Raji (cell line): ENCODE data around the gene RPS6KA5.
A peak's percentile ranks its signal among the peaks of the same experiment; 100 is the strongest.

Source experiments
- POLR2A ChIP-seq: IDR thresholded peaks from 2 replicates; pipeline ENCODE4 v1.6.1; 2011; ENCODE audit warnings: low read depth, low read length, control low read depth; ENCODE audit not compliant: insufficient read depth

The RPS6KA5 gene

DNA sequence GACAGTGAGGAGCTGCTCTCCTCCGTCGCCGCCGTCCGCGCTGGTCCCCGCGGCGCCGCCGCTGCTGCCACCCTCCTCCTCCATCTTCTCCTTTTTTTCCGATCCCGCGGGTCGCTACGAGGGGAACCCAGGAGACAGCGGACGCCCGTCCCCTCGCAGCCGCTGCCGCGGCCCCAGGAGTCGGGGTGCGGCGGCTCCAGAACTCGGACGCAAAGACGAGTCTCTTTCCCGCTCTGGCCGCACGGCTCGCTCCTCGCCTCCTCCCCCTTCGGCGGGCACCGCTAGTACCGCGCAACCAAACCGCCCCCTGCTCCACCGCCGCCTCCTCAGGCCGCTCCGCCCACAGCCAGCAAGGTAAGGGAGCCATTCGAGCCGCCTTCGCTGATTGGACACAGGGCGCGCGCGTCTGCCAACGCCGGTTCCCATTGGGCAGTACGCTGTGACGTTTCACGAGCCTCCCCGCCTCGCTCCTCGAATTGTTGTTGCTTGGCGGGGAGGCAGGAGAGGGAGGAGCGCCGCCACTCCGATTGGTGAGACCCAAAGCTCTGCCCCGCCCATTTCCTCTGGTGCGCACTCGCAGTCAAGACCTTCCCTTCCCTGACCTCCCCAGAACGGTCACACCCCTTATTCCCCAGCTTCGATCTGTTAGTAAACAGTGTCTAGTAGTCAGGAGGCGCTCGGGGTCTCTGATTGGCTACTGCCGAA lies at the start of gene RPS6KA5:
Gene RPS6KA5 (minus strand): TSS at position 291 of the 705 bp plus-strand sequence. CDS start 207 bp downstream, at position 84.
- TF ChIP-seq POLR2A = peak; percentile 68

DNA sequence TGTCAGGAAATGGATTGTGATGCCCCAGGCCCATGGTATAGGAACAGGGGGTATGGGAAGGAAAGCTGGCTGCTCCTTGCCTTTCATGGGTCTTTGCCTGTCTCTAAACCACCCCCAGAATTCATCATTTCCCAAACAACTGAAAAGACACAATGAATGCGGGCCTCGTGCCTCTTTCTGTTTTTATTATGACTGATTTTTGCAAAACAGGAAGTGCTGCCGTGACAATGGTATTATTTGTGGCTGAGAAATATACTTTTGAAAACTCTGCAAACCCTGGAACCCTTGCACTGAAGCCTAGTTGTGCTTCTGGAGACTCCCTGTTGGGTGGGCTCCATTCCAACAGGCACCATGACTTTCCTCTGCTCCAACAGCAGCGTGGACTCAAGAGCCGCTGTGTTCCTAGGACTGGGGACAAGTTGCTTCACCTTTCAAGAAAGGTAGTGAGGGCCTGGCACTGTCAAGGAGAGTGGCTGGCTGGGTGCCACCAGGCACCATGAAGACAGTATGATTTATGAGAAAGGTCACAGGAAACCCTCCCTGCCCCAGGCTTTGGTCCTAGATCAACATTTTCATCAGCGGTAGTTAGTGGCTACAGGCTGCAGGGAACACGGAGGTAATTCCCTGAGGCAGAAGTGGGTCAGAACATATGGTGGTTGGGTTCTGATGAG lies 48.6 kb upstream of the RPS6KA5 start:
- no peak for TF ChIP-seq POLR2A

DNA sequence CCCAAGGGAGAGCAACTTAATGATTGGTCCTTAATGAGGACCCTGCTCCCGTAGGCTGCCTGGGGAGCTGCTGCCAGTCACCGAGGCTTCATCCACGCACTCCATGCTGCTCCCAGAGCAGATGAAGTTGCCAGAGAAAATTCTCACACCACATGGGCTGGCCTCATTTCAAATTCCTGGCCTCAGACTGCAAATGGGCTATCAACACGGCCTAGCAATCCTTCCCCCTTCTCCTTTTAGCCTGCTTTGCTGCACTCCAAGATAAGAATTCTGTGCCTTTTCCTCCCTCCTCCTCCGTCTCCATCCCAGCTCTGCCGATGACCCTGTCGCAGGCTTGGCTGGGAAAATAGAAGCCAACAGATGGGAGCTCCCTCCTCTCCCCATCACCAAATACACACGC lies 42.7 kb upstream of the RPS6KA5 start:
- no peak for TF ChIP-seq POLR2A

DNA sequence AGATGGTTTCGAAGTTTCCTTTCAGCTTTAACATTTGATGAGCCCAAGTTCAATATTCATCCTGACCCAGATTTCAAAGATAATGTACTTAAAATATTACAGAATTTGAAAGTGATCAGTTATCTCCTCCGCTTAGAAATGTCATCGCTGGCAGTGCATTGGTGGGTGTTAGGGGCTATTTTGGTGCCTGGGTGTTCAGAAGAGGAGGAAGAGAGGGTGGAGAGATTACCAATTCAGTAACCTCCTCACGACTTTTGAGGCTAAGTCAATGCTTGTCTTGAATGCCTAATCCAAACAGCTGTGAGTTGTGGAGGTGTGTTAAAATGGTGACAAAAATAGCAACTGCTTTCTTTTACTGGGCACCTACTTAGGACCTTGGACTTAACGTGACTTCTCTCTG lies 39.7 kb upstream of the RPS6KA5 start:
- TF ChIP-seq POLR2A = no peak

DNA sequence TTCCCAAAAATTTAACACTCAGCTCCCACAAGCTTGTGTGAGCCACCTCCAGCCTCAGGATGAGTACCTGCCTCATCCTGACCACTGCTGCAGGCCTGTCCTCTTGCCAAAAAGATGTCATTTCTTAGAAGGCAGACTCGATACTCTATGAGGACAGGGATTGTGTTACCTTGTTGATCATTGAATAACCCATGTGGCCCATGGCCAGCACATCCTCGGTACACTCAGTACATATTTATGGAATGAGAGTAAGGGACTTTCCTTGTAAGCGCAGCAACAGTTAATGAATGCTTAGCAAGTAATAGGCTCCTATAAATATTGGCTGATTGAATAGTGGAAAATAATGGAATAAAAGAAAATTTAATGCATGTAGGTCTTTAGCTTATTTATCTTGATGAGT lies 38.1 kb upstream of the RPS6KA5 start:
- TF ChIP-seq POLR2A = no peak

DNA sequence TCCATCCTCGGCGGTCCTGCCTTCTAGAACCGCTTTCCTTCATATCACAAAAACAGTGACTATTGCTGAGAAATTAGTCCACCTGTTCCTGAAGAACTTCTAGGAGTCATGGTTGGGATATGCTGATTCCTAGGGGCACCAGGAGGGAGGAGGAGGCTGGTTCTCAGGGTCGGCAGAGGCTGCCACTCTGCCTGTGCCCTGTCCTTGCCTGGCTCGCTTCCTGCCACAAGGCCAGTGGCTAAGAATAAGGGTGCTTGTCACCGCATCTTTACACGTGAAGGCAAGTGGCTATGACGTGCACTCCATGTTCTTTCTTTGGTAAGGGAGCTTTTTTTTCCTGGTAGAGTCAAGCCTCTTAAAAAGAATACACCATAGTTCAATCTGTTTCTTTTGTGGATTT lies 34.7 kb upstream of the RPS6KA5 start:
- no peak for TF ChIP-seq POLR2A

DNA sequence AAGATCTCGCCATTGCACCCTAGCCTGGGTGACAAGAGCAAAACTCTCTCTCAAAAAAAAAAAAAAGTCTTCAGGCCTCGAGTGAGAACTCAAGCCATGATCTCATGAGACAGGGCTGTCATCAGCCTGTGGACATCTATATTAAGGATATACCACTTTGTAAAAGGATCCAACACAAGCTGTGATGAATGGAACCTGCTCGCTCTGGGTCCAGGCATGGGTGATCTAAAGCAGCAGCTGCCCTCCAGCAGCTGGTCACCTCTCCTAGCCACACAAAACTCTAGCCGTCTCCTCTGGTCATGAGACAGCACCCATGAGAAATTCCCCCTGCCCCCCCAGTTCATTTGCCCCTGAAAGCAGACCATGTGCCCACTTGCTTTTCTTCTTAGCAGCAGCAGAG lies 34.3 kb upstream of the RPS6KA5 start:
- no peak for TF ChIP-seq POLR2A

DNA sequence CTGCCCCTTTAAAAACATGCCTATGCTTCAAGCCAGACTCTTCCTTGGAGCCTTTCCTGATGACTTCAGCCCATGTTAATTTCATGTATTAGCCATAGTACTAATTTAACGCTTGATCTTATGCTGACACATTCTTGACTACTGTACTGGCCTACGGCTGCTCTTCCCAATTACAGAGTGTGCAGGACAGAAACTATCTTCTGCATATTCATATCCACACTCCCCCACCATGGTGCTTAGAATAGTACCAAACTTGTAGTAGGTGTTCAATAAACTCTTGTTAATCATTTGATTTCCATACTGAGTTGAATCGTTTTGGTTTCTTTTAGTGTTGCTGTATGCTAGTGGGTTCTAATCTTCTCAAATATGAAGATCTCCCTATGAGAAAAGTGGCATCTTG lies 31.6 kb upstream of the RPS6KA5 start:
- TF ChIP-seq POLR2A = no peak

DNA sequence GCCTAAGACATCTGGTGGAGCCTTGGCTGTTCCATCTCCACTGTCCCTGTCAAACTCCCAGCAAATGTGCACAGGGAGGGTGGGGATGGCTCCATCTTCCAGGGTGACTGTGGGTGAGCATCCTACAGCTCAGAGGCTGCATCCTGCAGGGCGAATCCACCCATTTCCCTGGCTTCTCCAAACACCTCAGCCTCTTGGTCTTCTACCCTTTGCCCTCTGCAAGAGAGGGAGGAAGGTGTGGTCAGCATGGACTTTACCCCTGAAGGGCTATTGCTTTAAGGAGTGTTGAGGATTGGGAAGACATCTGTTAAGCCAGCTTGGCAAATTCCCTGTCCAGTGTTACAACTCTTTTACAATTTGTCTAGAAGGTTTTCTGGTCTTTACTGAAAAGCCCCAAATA lies 30.3 kb upstream of the RPS6KA5 start:
- TF ChIP-seq POLR2A = no peak

DNA sequence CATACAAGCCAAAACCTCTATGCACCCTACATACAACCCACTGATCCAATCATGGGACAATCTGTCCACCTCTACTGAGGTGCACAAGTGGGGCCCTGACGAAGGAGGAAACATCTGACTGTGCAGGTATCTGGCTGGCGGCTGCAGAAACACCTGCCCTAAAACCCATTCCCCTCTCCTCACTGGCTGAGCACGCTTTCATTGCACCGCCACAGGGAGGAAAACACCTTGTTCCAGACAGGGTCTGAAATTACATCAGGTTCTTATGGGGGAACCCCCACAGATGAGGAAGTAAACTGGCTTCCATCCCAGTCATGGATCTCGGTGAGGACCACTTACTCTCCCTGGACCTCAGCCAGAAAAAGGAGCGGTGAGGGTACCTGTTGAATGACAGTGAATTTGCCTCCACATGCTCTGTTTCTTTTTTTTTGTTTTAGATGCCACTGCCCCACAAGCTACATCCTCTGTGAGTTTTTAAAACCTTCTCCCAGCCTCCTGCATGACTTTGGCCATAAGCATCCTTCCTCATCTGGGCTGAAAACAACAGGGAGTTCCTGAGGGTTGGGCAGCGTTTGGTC lies 29.6 kb upstream of the RPS6KA5 start:
- no peak for TF ChIP-seq POLR2A

DNA sequence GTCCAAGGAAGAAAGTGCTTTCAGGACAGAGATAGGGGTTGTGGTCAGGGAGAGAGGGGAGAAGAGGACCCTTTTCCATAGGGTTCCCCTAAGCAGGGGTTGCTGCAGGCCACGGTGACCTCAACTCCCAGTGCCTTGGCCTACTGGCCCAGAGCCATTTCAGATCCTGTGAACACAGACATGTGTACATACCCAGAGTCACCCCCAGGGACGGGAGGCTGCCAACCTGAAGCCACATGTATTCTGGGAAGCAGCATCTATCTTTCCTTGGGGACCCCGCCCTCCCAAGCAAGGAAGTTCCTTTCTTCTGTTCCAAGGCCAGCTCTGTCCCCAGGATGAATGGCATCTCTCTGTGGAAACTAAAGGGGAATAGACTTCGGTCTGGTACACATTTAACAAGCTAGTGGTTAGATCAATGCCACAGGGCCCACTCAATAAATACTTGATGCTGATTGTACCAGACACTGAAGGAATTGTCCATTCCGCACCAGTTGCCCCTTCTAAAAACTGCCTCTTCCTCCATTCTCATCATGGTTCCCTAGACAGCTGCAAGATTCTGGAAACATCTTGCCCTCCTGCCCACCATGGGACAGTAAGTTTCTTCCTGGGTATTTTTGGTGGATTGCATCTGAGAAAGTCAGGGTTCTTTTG lies 28.3 kb upstream of the RPS6KA5 start:
- no peak for TF ChIP-seq POLR2A

DNA sequence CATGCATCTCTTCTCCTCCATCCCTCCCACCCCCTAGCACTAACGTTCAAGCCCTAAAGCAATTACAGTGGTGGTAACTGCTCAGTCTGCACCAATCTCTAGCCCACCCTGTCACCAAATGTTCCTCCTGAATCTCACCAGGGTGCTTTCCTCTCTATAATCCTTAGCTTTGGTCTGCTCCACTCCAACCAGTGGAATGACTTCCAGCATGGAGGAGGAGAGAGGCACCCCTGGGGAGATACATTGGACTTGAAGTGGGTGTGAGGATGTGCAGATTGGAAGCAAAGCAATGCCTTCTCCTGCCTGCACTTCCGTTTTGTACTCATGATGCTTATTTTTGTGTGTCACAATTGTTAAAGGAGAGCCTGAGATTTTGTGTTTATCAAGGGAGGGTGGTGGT lies 24.1 kb upstream of the RPS6KA5 start:
- no peak for TF ChIP-seq POLR2A

DNA sequence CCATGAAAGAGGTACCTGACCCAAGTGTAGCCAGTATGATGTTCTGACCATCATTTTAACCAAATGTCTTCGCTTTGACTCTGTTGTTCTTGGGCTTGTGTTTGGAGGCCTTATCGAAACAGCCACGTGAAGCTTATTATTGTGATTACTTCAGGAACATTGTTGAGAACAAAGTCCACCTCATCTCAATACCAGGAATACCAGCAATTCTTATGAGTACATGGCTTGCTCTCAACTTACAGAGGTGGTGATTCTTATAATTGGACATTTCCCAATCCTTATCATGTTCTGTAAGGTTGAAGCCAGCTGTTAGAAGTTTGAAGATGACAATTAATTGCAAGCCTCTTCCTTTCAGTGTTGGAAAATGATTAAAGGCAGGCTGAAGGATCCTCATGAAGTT lies 21.8 kb upstream of the RPS6KA5 start:
- no peak for TF ChIP-seq POLR2A

DNA sequence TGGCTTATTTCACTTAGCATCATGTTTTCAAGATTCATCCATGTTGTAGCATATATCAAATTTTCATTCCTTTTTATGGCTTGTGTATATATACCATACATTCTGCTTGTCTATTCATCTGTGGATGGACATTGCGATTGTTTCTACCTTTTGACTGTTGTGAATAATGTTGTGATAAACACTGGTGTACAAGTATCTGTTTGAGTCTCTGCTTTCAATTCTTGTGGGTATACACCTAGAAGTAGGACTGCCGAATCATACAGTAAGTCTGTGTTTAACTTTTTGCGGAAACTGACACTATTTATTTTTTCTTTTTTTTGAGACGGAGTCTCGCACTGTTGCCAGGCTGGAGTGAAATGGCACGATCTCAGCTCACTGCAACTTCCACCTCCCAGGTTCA lies 19.6 kb upstream of the RPS6KA5 start:
- no peak for TF ChIP-seq POLR2A

DNA sequence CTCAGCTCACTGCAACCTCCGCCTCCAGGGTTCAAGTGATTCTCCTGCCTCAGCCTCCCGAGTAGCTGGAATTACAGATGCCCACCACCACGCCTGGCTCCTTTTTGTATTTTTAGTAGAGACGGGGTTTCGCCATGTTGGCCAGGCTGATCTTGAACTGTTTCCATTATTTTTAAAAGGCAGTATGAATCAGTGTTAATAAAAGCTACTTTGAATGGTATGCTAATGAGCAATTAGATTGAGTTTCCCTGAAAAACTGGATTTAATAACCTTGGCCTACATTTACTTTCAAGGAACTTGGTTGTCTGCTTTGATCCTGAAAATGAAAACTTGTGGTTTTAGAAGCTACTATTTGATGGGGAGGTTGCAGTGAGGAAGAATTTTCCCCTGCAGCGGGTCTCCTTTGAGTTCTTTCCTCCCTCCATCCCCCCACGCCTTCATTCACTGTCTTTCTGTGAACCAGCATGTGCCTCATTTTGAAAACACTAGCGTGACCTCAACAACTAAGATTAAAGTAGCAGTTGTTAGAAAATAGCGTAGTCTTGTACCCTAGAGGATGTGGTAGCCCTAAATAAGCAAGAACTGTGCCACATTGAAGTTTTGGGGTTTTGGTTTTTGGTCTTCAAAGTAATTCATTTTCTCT lies 17.8 kb upstream of the RPS6KA5 start:
- TF ChIP-seq POLR2A = no peak
